ENCODE measurements around the gene MAST4. TPM values are rescaled to one million over a fixed set of nuclear protein-coding genes. Genes with fewer than 3 reads are reported as not detected.

MAST4 gene
- total RNA-seq, 1 donor from 2014 or later = 10.5 TPM

- Mint-ChIP-seq H3K9me3 (ENCODE audit: unreplicated experiment) (no peaks in the 10 kb centered on the region), H3K4me1 (ENCODE audit: unreplicated experiment) (no peaks in the 10 kb centered on the region), H3K36me3 (ENCODE audit: unreplicated experiment) (no peaks in the 10 kb centered on the region), H3K4me3 (ENCODE audit: unreplicated experiment) (no peak overlapping the region), H3K27ac (ENCODE audit: unreplicated experiment) (no peak overlapping the region), H3K27me3 (ENCODE audit: unreplicated experiment) (peaks cover 9% of the 10 kb centered on the region)
- no peak for TF ChIP-seq CTCF (IDR thresholded peaks at IDR 0.05)
- DNase-seq (ENCODE audit: extremely low spot score, unreplicated experiment) = no peak
Observed at GRCh38 chr5:66870708-66871107, 274.5 kb downstream of the MAST4 start.

GRCh38 chr5:66871651-66872050, 275.5 kb downstream of the MAST4 start:
- no peak for TF ChIP-seq CTCF (IDR thresholded peaks at IDR 0.05)
- peaks cover 8% of the 10 kb centered on the region for H3K27me3 Mint-ChIP-seq (ENCODE audit: unreplicated experiment)
- no peak overlapping the region for H3K4me3 Mint-ChIP-seq (ENCODE audit: unreplicated experiment)
- no peak overlapping the region for H3K27ac Mint-ChIP-seq (ENCODE audit: unreplicated experiment)
- no peaks in the 10 kb centered on the region for H3K36me3 Mint-ChIP-seq (ENCODE audit: unreplicated experiment)
- no peaks in the 10 kb centered on the region for H3K4me1 Mint-ChIP-seq (ENCODE audit: unreplicated experiment)
- H3K9me3 Mint-ChIP-seq (ENCODE audit: unreplicated experiment) = no peaks in the 10 kb centered on the region
- DNase-seq (ENCODE audit: extremely low spot score, unreplicated experiment) = no peak

GRCh38 chr5:66872736-66873331, 276.6 kb downstream of the MAST4 start:
- Mint-ChIP-seq H3K27ac (ENCODE audit: unreplicated experiment) (no peak overlapping the region), H3K4me3 (ENCODE audit: unreplicated experiment) (no peak overlapping the region), H3K27me3 (ENCODE audit: unreplicated experiment) (peaks cover 5% of the 10 kb centered on the region), H3K4me1 (ENCODE audit: unreplicated experiment) (no peaks in the 10 kb centered on the region), H3K9me3 (ENCODE audit: unreplicated experiment) (no peaks in the 10 kb centered on the region), H3K36me3 (ENCODE audit: unreplicated experiment) (no peaks in the 10 kb centered on the region)
- TF ChIP-seq CTCF (IDR thresholded peaks at IDR 0.05) = no peak
- DNase-seq (ENCODE audit: extremely low spot score, unreplicated experiment) = no peak

GRCh38 chr5:66874004-66874403, 277.8 kb downstream of the MAST4 start:
- TF ChIP-seq CTCF (IDR thresholded peaks at IDR 0.05) = no peak
- Mint-ChIP-seq H3K27me3 (ENCODE audit: unreplicated experiment) (peaks cover 5% of the 10 kb centered on the region), H3K9me3 (ENCODE audit: unreplicated experiment) (no peaks in the 10 kb centered on the region), H3K36me3 (ENCODE audit: unreplicated experiment) (no peaks in the 10 kb centered on the region), H3K4me3 (ENCODE audit: unreplicated experiment) (no peak overlapping the region), H3K4me1 (ENCODE audit: unreplicated experiment) (no peaks in the 10 kb centered on the region), H3K27ac (ENCODE audit: unreplicated experiment) (no peak overlapping the region)
- no peak for DNase-seq (ENCODE audit: extremely low spot score, unreplicated experiment)

GRCh38 chr5:66875315-66875714, 279.1 kb downstream of the MAST4 start:
- Mint-ChIP-seq H3K27ac (ENCODE audit: unreplicated experiment) (no peak overlapping the region), H3K9me3 (ENCODE audit: unreplicated experiment) (peaks cover 4% of the 10 kb centered on the region), H3K27me3 (ENCODE audit: unreplicated experiment) (peaks cover 2% of the 10 kb centered on the region), H3K4me3 (ENCODE audit: unreplicated experiment) (no peak overlapping the region), H3K4me1 (ENCODE audit: unreplicated experiment) (no peaks in the 10 kb centered on the region), H3K36me3 (ENCODE audit: unreplicated experiment) (no peaks in the 10 kb centered on the region)
- no peak for TF ChIP-seq CTCF (IDR thresholded peaks at IDR 0.05)
- no peak for DNase-seq (ENCODE audit: extremely low spot score, unreplicated experiment)

All from osteocyte (in vitro differentiated cells).